Adrenal gland (tissue), 5 donors: Measurements from ENCODE around the gene CST9L.

Experiments used
- POLR2A ChIP-seq, 2 donors: fragments of 450-650 bp; IDR thresholded peaks; one replicate each; pipeline ENCODE4 v1.6.1; 2017; ENCODE audit warnings: antibody characterized with exemption in 2 of 2, mild to moderate bottlenecking in 2 of 2, moderate library complexity in 1 of 2
- TF ChIP-seq, protein P1 (sequence below), 6 experiments: fragments of 450-650 bp in 4 of 6; fragments of 200-600 bp in 2 of 6; sonication (generic) in 1 of 6; IDR thresholded peaks; 1 replicate in 5 of 6; 2 replicates in 1 of 6; pipeline versions ENCODE4 v1.5.1 to v1.8.0; 2016 to 2021; ENCODE audit warnings: antibody characterized with exemption in 6 of 6, mild to moderate bottlenecking in 2 of 6, moderate library complexity in 1 of 6
- donor health status: DM: no; HTN: no; CAD: no.

GRCh38 chr20:23584434-23585199 lies 16.3 kb upstream of the CST9L start:
- TF ChIP-seq, protein P1, sequence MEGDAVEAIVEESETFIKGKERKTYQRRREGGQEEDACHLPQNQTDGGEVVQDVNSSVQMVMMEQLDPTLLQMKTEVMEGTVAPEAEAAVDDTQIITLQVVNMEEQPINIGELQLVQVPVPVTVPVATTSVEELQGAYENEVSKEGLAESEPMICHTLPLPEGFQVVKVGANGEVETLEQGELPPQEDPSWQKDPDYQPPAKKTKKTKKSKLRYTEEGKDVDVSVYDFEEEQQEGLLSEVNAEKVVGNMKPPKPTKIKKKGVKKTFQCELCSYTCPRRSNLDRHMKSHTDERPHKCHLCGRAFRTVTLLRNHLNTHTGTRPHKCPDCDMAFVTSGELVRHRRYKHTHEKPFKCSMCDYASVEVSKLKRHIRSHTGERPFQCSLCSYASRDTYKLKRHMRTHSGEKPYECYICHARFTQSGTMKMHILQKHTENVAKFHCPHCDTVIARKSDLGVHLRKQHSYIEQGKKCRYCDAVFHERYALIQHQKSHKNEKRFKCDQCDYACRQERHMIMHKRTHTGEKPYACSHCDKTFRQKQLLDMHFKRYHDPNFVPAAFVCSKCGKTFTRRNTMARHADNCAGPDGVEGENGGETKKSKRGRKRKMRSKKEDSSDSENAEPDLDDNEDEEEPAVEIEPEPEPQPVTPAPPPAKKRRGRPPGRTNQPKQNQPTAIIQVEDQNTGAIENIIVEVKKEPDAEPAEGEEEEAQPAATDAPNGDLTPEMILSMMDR (IDR thresholded peaks at IDR 0.05), result no peak
- no peak for TF ChIP-seq POLR2A (IDR thresholded peaks at IDR 0.05)
